Naive thymus-derived CD8-positive, alpha-beta T cell (primary cell): ENCODE data around the gene PPIE. TPM values are rescaled to one million over a fixed set of nuclear protein-coding genes. Genes with fewer than 3 reads are reported as not detected.

ENCODE experiments used
- ATAC-seq, 2 donors: fragments of 150-1000 bp; cut with Tn5 transposase in 1 of 2; sonication (Bioruptor Pico), chemical (Tn5 transposase) in 1 of 2; 1 replicate in 1 of 2; 2 replicates in 1 of 2; pipeline ENCODE4 v1.10.0; 2021; ENCODE audit warnings: mild to moderate bottlenecking in 2 of 2, moderate library complexity in 2 of 2
- POLR2A ChIA-PET: fragments of 350-600 bp; sonication (Branson Sonifier 250); formaldehyde crosslinking; loops from one replicate; lab custom pipeline; 2021; ENCODE audit warnings: antibody characterized with exemption; lab: Charles Lee
- DNase-seq, 10 donors: peaks; one replicate each; pipeline versions ENCODE4 v3.0.0 to v3.0.0-alpha.2; 2020 to 2022
- H3K27ac Mint-ChIP-seq, 10 donors: one replicate each; pipeline ENCODE4 v1.8.0; 2020 to 2022; ENCODE audit warnings: mild to moderate bottlenecking in 10 of 10, mixed read lengths in 10 of 10, moderate library complexity in 4 of 10, inconsistent platforms in 1 of 10
- H3K27me3 Mint-ChIP-seq, 5 donors: one replicate each; pipeline ENCODE4 v1.8.0; 2021 to 2022; ENCODE audit warnings: mixed read lengths in 5 of 5
- H3K36me3 Mint-ChIP-seq, 3 donors: one replicate each; pipeline ENCODE4 v1.8.0; 2020 to 2022; ENCODE audit warnings: mixed read lengths in 3 of 3, mild to moderate bottlenecking in 2 of 3, inconsistent platforms in 1 of 3
- H3K4me1 Mint-ChIP-seq, 4 donors: one replicate each; pipeline ENCODE4 v1.8.0; 2021 to 2022; ENCODE audit warnings: mixed read lengths in 4 of 4
- H3K4me3 Mint-ChIP-seq, 10 donors: one replicate each; pipeline ENCODE4 v1.8.0; 2020 to 2022; ENCODE audit warnings: mild to moderate bottlenecking in 10 of 10, mixed read lengths in 10 of 10, moderate library complexity in 6 of 10, inconsistent platforms in 1 of 10
- H3K9me3 Mint-ChIP-seq, 9 donors: one replicate each; pipeline ENCODE4 v1.8.0; 2020 to 2022; ENCODE audit warnings: mixed read lengths in 9 of 9, mild to moderate bottlenecking in 3 of 9, inconsistent platforms in 1 of 9, moderate library complexity in 1 of 9
- polyA plus RNA-seq, 3 donors: library from polyadenylated mRNA; unstranded; fragments of 300-500 nt; fragmentation: Illumina TruSeq; gene quantifications; one replicate each; pipeline ENCODE4 v1.2.3, GENCODE V29; 2021
- total RNA-seq, 8 experiments: library from RNA in 2 of 8; stranded (reverse) in 2 of 8; gene quantifications; one replicate each; pipeline ENCODE4 v1.2.3 and lab custom pipeline; 2021 to 2026

Gene PPIE
- total and polyA plus RNA-seq, 5 experiments from 2014 or later: 86.9 to 123 (median 101) TPM

GRCh38 chr1:39722495-39722894 is 16.2 kb upstream of the PPIE start:
- DNase-seq: no peak
- H3K27ac Mint-ChIP-seq: no peak overlapping the region
- POLR2A ChIA-PET: no interaction called here
- no peak for ATAC-seq
- no peak overlapping the region for H3K4me3 Mint-ChIP-seq
- peaks cover 0 to 2% (median 1%) of the 10 kb centered on the region in 4 donors for H3K4me1 Mint-ChIP-seq
- no peaks in the 10 kb centered on the region for H3K9me3 Mint-ChIP-seq
- H3K36me3 Mint-ChIP-seq: no peaks in the 10 kb centered on the region
- H3K27me3 Mint-ChIP-seq: peaks cover 14 to 54% (median 34%) of the 10 kb centered on the region in 5 donors

- POLR2A ChIA-PET: interaction anchor here (0.7 to 1.0 kb wide), 2 partner anchors 14 to 62 kb away, joined by 3 to 12 read pairs; no protein-coding TSS in a partner anchor
- DNase-seq: no peak
- Mint-ChIP-seq H3K9me3 (no peaks in the 10 kb centered on the region), H3K27me3 (peaks cover 28 to 78% (median 51%) of the 10 kb centered on the region in 5 donors), H3K4me3 (no peak overlapping the region), H3K4me1 (peaks cover 0 to 3% (median 2%) of the 10 kb centered on the region in 4 donors), H3K36me3 (no peaks in the 10 kb centered on the region), H3K27ac (no peak overlapping the region)
- ATAC-seq: no peak
These were observed 12.1 kb upstream of the PPIE start for GRCh38 chr1:39726600-39726999.

GRCh38 chr1:39727221-39727931 is 11.3 kb upstream of the PPIE start:
- Mint-ChIP-seq H3K27me3 (peaks cover 28 to 82% (median 51%) of the 10 kb centered on the region in 5 donors), H3K4me3 (no peak overlapping the region), H3K36me3 (no peaks in the 10 kb centered on the region), H3K4me1 (peaks cover 0 to 3% (median 2%) of the 10 kb centered on the region in 4 donors), H3K27ac (no peak overlapping the region), H3K9me3 (no peaks in the 10 kb centered on the region)
- ATAC-seq (no peak), DNase-seq (no peak)
- POLR2A ChIA-PET: interaction anchor here (1.0 kb wide), 1 partner anchor 62 kb away, joined by 3 read pairs; no protein-coding TSS in a partner anchor

DNA sequence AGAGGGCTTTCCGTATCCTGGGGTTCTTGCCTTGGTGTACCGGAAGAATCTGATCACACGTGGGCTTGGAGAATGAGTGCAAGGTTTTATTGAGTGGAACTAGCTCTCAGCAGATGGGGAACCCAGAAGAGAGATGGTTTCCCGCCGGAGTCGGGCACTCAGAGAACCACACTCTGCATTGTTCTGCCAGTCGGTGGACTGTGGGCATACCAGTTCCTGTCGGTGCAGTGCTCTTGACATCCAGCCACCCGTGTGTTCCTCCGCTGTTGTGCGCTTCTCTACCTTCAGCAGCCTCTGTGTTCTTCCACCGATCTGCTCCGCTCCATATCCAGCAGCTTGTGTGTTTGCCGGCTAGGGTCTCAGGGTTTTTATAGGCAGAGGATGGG is 10.8 kb upstream of the PPIE start:
- Mint-ChIP-seq H3K27me3 (peaks cover 28 to 86% (median 53%) of the 10 kb centered on the region in 5 donors), H3K9me3 (no peaks in the 10 kb centered on the region), H3K27ac (no peak overlapping the region), H3K4me3 (no peak overlapping the region), H3K4me1 (peaks cover 0 to 3% (median 2%) of the 10 kb centered on the region in 4 donors), H3K36me3 (no peaks in the 10 kb centered on the region)
- POLR2A ChIA-PET: no interaction called here
- ATAC-seq (no peak), DNase-seq (no peak)

DNA sequence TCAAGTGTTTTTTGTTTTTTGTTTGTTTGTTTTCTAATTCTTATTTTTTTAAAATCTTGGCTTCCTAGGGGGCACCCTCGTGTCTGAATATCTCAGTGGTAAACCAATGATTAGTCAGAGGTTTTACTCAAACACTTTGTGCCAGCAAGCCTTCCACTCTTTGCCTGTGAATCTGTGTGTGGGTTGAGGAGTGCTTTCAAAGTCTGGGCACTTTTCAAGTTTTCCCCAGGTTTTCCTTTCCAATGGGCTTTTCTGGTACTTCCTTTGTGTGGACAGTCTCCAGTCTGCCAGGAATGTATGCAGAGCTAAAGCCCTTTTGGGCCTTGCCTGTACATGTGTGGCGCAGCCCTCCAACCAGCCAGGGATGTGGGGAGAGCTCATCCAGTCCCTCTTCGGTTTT is 9.7 kb upstream of the PPIE start:
- DNase-seq (no peak), ATAC-seq (no peak)
- peaks cover 0 to 3% (median 2%) of the 10 kb centered on the region in 4 donors for H3K4me1 Mint-ChIP-seq
- POLR2A ChIA-PET: no interaction called here
- no peaks in the 10 kb centered on the region for H3K9me3 Mint-ChIP-seq
- no peaks in the 10 kb centered on the region for H3K36me3 Mint-ChIP-seq
- H3K4me3 Mint-ChIP-seq: no peak overlapping the region
- peaks cover 32 to 89% (median 62%) of the 10 kb centered on the region in 5 donors for H3K27me3 Mint-ChIP-seq
- no peak overlapping the region for H3K27ac Mint-ChIP-seq

DNA sequence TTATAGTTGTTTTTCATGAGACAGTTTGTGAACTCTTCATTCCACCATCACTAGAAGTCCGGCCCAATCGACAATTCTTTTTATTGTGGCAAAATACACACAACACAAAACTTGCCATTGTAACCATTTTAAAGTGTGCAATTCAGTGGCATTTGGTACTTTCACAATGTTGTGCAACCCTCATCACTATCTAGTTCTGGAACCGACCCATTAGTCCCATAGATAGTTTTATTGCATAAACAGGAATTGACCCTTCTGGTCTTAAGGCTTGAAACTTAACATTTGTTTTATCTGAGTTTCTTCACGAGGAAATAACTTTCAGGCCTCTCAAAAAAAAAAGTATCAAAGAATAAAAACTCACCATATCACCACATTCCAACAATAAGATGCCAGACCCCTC is 8.8 kb upstream of the PPIE start:
- Mint-ChIP-seq H3K27ac (no peak overlapping the region), H3K4me3 (no peak overlapping the region), H3K36me3 (no peaks in the 10 kb centered on the region), H3K4me1 (peaks cover 0 to 3% (median 2%) of the 10 kb centered on the region in 4 donors), H3K27me3 (peaks cover 33 to 89% (median 60%) of the 10 kb centered on the region in 5 donors), H3K9me3 (no peaks in the 10 kb centered on the region)
- ATAC-seq (no peak), DNase-seq (no peak)
- POLR2A ChIA-PET: no interaction called here

DNA sequence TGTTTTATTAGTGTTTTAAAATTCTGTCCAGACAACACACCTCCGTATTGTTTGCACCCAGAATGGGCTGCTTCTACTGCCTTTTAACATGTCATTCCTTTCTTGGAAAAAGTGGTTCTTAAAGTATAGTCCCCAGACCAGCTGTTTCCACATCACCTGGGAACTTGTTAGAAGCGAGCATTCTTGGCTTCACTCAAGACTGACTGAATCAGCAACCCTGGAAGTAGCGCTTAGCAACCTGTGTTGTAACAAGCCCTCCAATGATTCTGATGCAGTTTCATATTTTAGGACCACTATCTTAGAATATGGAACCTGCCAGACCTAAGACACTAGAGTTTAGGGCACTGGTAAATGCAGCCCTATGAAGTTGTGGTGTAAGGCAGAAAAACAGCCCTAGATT is 6.0 kb upstream of the PPIE start:
- H3K4me1 Mint-ChIP-seq: peaks cover 3 to 14% (median 6%) of the 10 kb centered on the region in 4 donors
- DNase-seq: no peak
- H3K36me3 Mint-ChIP-seq: no peaks in the 10 kb centered on the region
- no peak overlapping the region for H3K4me3 Mint-ChIP-seq
- no peak overlapping the region for H3K27ac Mint-ChIP-seq
- H3K9me3 Mint-ChIP-seq: no peaks in the 10 kb centered on the region
- ATAC-seq: no peak
- H3K27me3 Mint-ChIP-seq: peaks cover 30 to 87% (median 51%) of the 10 kb centered on the region in 5 donors
- POLR2A ChIA-PET: no interaction called here

DNA sequence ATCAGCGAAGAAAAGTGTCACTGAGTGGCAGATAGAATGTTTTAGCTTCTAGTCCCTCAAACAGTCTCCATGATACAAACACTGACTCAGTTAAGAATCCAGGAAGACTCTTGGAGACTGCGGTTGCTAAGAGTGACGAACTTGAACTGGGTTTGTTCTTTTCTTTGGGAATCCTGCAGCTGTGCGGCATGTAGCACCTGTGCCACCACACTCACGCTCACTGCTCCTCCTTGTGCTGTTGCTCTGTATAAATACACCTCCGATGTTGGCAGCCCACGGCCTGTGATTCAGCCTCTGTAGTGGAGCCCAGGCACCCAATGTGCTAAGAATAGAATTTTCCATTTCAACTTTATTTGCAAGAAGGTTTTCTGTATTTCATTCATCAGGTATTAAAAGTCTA is 5.5 kb upstream of the PPIE start:
- Mint-ChIP-seq H3K4me1 (peaks cover 3 to 16% (median 8%) of the 10 kb centered on the region in 4 donors), H3K27ac (no peak overlapping the region), H3K9me3 (no peaks in the 10 kb centered on the region), H3K27me3 (peaks cover 26 to 83% (median 46%) of the 10 kb centered on the region in 5 donors), H3K36me3 (no peaks in the 10 kb centered on the region), H3K4me3 (no peak overlapping the region)
- DNase-seq (no peak), ATAC-seq (no peak)
- POLR2A ChIA-PET: no interaction called here

- Mint-ChIP-seq H3K9me3 (no peaks in the 10 kb centered on the region), H3K27me3 (peaks cover 9 to 57% (median 24%) of the 10 kb centered on the region in 5 donors), H3K4me1 (peaks cover 14 to 39% (median 29%) of the 10 kb centered on the region in 4 donors), H3K4me3 (no peak overlapping the region), H3K36me3 (peaks cover 0 to 9% (median 3%) of the 10 kb centered on the region in 3 donors), H3K27ac (no peak overlapping the region)
- POLR2A ChIA-PET: no interaction called here
- ATAC-seq (no peak), DNase-seq (no peak)
These were observed 3.0 kb upstream of the PPIE start for GRCh38 chr1:39735731-39736130.

DNA sequence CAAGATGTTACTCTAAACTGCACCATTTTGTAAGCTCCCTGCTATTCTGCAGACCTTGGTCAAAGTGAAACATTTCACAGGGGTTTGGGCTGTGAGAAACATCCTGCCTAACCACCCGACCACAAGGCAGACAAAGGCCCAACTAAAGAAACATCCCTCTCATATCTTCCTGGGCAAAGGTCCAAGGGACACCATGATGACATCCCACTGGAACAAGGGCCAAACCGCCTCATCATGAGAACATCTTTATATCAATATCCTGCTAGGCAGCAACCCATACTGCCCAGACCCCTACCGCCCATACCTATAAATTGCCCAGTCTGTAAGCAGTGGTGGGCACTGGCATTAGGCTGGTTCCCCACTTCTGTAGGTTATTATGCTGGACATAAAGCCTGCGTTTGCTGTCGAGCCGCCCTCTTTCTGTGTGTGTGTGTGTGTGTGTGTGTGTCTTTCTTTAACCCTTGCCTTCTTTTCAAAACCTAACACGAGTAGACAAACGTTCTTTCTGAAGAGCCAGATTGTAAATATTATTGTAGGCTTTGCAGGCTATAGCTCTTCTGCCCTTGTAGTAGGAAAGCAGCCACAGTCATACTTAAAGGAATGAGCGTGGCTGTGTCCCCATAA is 1.0 kb upstream of the PPIE start:
- peaks cover 3 to 43% (median 18%) of the 10 kb centered on the region in 5 donors for H3K27me3 Mint-ChIP-seq
- POLR2A ChIA-PET: interaction anchor here (1.1 to 2.6 kb wide), 8 partner anchors 15 to 1125 kb away, joined by 3 to 28 read pairs (median 6); partner anchors contain the start of genes CITED4 and HPCAL4
- no peaks in the 10 kb centered on the region for H3K9me3 Mint-ChIP-seq
- peak overlapping the region in 8 of 10 donors; percentile 26 to 97 (median 78) for H3K4me3 Mint-ChIP-seq
- H3K27ac Mint-ChIP-seq: peak overlapping the region in 7 of 10 donors; percentile 44 to 99 (median 88)
- H3K36me3 Mint-ChIP-seq: peaks cover 3 to 26% (median 5%) of the 10 kb centered on the region in 3 donors
- DNase-seq (peak in 1 of 10 donors; percentile 14), ATAC-seq (no peak)
- peaks cover 18 to 43% (median 39%) of the 10 kb centered on the region in 4 donors for H3K4me1 Mint-ChIP-seq

- POLR2A ChIA-PET: no interaction called here
- DNase-seq: no peak
- Mint-ChIP-seq H3K36me3 (peaks cover 10 to 90% (median 32%) of the 10 kb centered on the region in 3 donors), H3K9me3 (no peaks in the 10 kb centered on the region), H3K4me3 (no peak overlapping the region), H3K4me1 (peaks cover 11 to 33% (median 18%) of the 10 kb centered on the region in 4 donors), H3K27ac (peak overlapping the region in 1 of 10 donors; percentile 8), H3K27me3 (no peaks in the 10 kb centered on the region)
- ATAC-seq: no peak
These were observed 6.5 kb downstream of the PPIE start for GRCh38 chr1:39745016-39745670.

- POLR2A ChIA-PET: no interaction called here
- DNase-seq (no peak), ATAC-seq (no peak)
- peaks cover 4 to 92% (median 36%) of the 10 kb centered on the region in 3 donors for H3K36me3 Mint-ChIP-seq
- H3K27ac Mint-ChIP-seq: no peak overlapping the region
- H3K9me3 Mint-ChIP-seq: no peaks in the 10 kb centered on the region
- no peak overlapping the region for H3K4me3 Mint-ChIP-seq
- H3K4me1 Mint-ChIP-seq: peaks cover 0 to 7% (median 4%) of the 10 kb centered on the region in 4 donors
- no peaks in the 10 kb centered on the region for H3K27me3 Mint-ChIP-seq
These were observed 12.9 kb downstream of the PPIE start for GRCh38 chr1:39751595-39751994.
